Measurements from ENCODE around the gene MBNL1. TPM values are rescaled to one million over a fixed set of nuclear protein-coding genes. Genes with fewer than 3 reads are reported as not detected.

MBNL1 gene
- total and polyA plus RNA-seq, 2 of the 13 experiments (the other 11 are each of a cell fraction or from before 2014, with no cell fraction given), result 27.1 to 55.4 TPM

GRCh38 chr3:152328841-152329240 lies 60.1 kb downstream of the MBNL1 start (continued):
- peak; percentile 75; the same call in 1 of the 2 replicates for TF ChIP-seq HMG20A (CRISPR knock-in tag; IDR thresholded peaks at IDR 0.05; ENCODE audit: borderline replicate concordance)
- no peak for TF ChIP-seq ZNF660 (CRISPR knock-in tag; IDR thresholded peaks at IDR 0.05; ENCODE audit: borderline replicate concordance, low read depth)
- TF ChIP-seq ZNF800 (CRISPR knock-in tag; IDR thresholded peaks at IDR 0.05), result peak; percentile 33; the same call in 1 of the 2 replicates
- TF ChIP-seq ZNF563 (CRISPR knock-in tag; IDR thresholded peaks at IDR 0.05), result no peak
- TF ChIP-seq HDAC1 (CRISPR knock-in tag; IDR thresholded peaks at IDR 0.05), result no peak
- TF ChIP-seq ZNF770 (CRISPR knock-in tag; IDR thresholded peaks at IDR 0.05), result no peak
- no peak for TF ChIP-seq CREB1 (IDR thresholded peaks at IDR 0.05)
- peak; percentile 64 for TF ChIP-seq CREB1 (CRISPR knock-in tag; IDR thresholded peaks at IDR 0.05)
- TF ChIP-seq TFAP4 (IDR thresholded peaks at IDR 0.05; ENCODE audit: borderline replicate concordance, low read depth), result 0 out of 2 replicates have a peak, but pooled peaks have one; percentile 14
- no peak for TF ChIP-seq ZNF33B (CRISPR knock-in tag; IDR thresholded peaks at IDR 0.05)
- no peak for TF ChIP-seq ZNF749 (CRISPR knock-in tag; IDR thresholded peaks at IDR 0.05; ENCODE audit: borderline replicate concordance)
- TF ChIP-seq ZMYM4 (CRISPR knock-in tag; IDR thresholded peaks at IDR 0.05), result no peak
- TF ChIP-seq FOXM1 (CRISPR knock-in tag; IDR thresholded peaks at IDR 0.05), result no peak
- TF ChIP-seq HMG20B (CRISPR knock-in tag; conservative IDR thresholded peaks at IDR 0.05), result no peak
- TF ChIP-seq AKNA (CRISPR knock-in tag; IDR thresholded peaks at IDR 0.05; ENCODE audit: borderline replicate concordance), result no peak
- no peak for TF ChIP-seq RELA (CRISPR knock-in tag; IDR thresholded peaks at IDR 0.05)
- peak; percentile 86 for TF ChIP-seq ARID5B (CRISPR knock-in tag; IDR thresholded peaks at IDR 0.05)
